ENCODE measurements around the gene SLC12A4. TPM values are rescaled to one million over a fixed set of nuclear protein-coding genes. Genes with fewer than 3 reads are reported as not detected.

The SLC12A4 gene
- total and polyA plus RNA-seq, 2 of the 13 experiments (the other 11 are each of a cell fraction or from before 2014, with no cell fraction given) = 65.1 to 84.3 TPM

- TF ChIP-seq, protein P1, sequence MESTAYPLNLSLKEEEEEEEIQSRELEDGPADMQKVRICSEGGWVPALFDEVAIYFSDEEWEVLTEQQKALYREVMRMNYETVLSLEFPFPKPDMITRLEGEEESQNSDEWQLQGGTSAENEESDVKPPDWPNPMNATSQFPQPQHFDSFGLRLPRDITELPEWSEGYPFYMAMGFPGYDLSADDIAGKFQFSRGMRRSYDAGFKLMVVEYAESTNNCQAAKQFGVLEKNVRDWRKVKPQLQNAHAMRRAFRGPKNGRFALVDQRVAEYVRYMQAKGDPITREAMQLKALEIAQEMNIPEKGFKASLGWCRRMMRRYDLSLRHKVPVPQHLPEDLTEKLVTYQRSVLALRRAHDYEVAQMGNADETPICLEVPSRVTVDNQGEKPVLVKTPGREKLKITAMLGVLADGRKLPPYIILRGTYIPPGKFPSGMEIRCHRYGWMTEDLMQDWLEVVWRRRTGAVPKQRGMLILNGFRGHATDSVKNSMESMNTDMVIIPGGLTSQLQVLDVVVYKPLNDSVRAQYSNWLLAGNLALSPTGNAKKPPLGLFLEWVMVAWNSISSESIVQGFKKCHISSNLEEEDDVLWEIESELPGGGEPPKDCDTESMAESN (CRISPR knock-in tag; conservative IDR thresholded peaks at IDR 0.05) = peak; percentile 58; the same call in 1 of the 2 replicates
- TF ChIP-seq HMGA1 (CRISPR knock-in tag; conservative IDR thresholded peaks at IDR 0.05) = no peak
- TF ChIP-seq TRIM24 (CRISPR knock-in tag; IDR thresholded peaks at IDR 0.05) = no peak
- TF ChIP-seq ZNF280D (CRISPR knock-in tag; IDR thresholded peaks at IDR 0.05) = peak; percentile 72; the same call in 1 of the 2 replicates
- TF ChIP-seq ZNF614 (CRISPR knock-in tag; IDR thresholded peaks at IDR 0.05; ENCODE audit: borderline replicate concordance) = peak; percentile 15; the same call in 1 of the 2 replicates
- TF ChIP-seq KAT7 (CRISPR knock-in tag; IDR thresholded peaks at IDR 0.05; ENCODE audit: borderline replicate concordance) = peak; percentile 69; the same call in 1 of the 2 replicates
- no peak for TF ChIP-seq SCMH1 (CRISPR knock-in tag; IDR thresholded peaks at IDR 0.05; ENCODE audit: borderline replicate concordance)
- TF ChIP-seq PPARG (CRISPR knock-in tag; conservative IDR thresholded peaks at IDR 0.05) = peak; percentile 53; the same call in 1 of the 2 replicates
- no peak for TF ChIP-seq NFYC (CRISPR knock-in tag; IDR thresholded peaks at IDR 0.05)
- TF ChIP-seq, protein P2, sequence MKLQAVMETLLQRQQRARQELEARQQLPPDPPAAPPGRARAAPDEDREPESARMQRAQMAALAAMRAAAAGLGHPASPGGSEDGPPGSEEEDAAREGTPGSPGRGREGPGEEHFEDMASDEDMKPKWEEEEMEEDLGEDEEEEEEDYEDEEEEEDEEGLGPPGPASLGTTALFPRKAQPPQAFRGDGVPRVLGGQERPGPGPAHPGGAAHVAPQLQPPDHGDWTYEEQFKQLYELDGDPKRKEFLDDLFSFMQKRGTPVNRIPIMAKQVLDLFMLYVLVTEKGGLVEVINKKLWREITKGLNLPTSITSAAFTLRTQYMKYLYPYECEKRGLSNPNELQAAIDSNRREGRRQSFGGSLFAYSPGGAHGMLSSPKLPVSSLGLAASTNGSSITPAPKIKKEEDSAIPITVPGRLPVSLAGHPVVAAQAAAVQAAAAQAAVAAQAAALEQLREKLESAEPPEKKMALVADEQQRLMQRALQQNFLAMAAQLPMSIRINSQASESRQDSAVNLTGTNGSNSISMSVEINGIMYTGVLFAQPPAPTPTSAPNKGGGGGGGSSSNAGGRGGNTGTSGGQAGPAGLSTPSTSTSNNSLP (IDR thresholded peaks at IDR 0.05; ENCODE audit: low read depth, low read length) = no peak
- TF ChIP-seq HDAC2 (CRISPR knock-in tag; IDR thresholded peaks at IDR 0.05) = no peak; the same call in 1 of the 2 replicates
- TF ChIP-seq FOXO1 (CRISPR knock-in tag; IDR thresholded peaks at IDR 0.05) = no peak; the same call in 1 of the 2 replicates
- TF ChIP-seq HMG20A (CRISPR knock-in tag; IDR thresholded peaks at IDR 0.05; ENCODE audit: borderline replicate concordance) = no peak; the same call in 1 of the 2 replicates
- TF ChIP-seq, protein P3, sequence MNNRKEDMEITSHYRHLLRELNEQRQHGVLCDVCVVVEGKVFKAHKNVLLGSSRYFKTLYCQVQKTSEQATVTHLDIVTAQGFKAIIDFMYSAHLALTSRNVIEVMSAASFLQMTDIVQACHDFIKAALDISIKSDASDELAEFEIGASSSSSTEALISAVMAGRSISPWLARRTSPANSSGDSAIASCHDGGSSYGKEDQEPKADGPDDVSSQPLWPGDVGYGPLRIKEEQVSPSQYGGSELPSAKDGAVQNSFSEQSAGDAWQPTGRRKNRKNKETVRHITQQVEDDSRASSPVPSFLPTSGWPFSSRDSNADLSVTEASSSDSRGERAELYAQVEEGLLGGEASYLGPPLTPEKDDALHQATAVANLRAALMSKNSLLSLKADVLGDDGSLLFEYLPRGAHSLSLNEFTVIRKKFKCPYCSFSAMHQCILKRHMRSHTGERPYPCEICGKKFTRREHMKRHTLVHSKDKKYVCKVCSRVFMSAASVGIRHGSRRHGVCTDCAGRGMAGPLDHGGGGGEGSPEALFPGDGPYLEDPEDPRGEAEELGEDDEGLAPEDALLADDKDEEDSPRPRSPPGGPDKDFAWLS (CRISPR knock-in tag; IDR thresholded peaks at IDR 0.05; ENCODE audit: borderline replicate concordance) = no peak
- no peak for TF ChIP-seq ZNF580 (CRISPR knock-in tag; IDR thresholded peaks at IDR 0.05; ENCODE audit: borderline replicate concordance, low read depth)
- TF ChIP-seq IKZF4 (CRISPR knock-in tag; IDR thresholded peaks at IDR 0.05; ENCODE audit: borderline replicate concordance, low read depth, not compliant biosample characterization) = peak; percentile 86
- TF ChIP-seq TP53 (CRISPR knock-in tag; conservative IDR thresholded peaks at IDR 0.05) = no peak
- TF ChIP-seq POGZ (CRISPR knock-in tag; IDR thresholded peaks at IDR 0.05) = no peak
- TF ChIP-seq GTF3A (CRISPR knock-in tag; conservative IDR thresholded peaks at IDR 0.05) = no peak
- TF ChIP-seq, protein P4, sequence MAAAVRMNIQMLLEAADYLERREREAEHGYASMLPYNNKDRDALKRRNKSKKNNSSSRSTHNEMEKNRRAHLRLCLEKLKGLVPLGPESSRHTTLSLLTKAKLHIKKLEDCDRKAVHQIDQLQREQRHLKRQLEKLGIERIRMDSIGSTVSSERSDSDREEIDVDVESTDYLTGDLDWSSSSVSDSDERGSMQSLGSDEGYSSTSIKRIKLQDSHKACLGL (CRISPR knock-in tag; IDR thresholded peaks at IDR 0.05) = 0 out of 2 replicates have a peak, but pooled peaks have one; percentile 48
Observed at GRCh38 chr16:67942510-67943255, 25.8 kb downstream of the SLC12A4 start (continued).
